Stomach smooth muscle (tissue), 2 donors: ENCODE measurements around the gene AZI2.

Experiments
- H3K27ac ChIP-seq: one replicate; pipeline ENCODE4 v1.7.0; 2013; ENCODE audit warnings: mild to moderate bottlenecking, low read length, inconsistent platforms
- H3K27me3 ChIP-seq, 2 donors: one replicate each; pipeline ENCODE4 v1.7.0; 2013; ENCODE audit warnings: low read length in 2 of 2; ENCODE audit not compliant: insufficient read depth in 2 of 2, control insufficient read depth in 1 of 2
- H3K36me3 ChIP-seq, 2 donors: one replicate each; pipeline ENCODE4 v1.7.0; 2013; ENCODE audit warnings: low read length in 2 of 2; ENCODE audit not compliant: control insufficient read depth in 2 of 2, insufficient read depth in 2 of 2
- H3K4me1 ChIP-seq: one replicate; pipeline ENCODE4 v1.7.0; 2013; ENCODE audit warnings: low read length; ENCODE audit not compliant: control insufficient read depth, insufficient read depth
- H3K4me3 ChIP-seq, 2 donors: one replicate each; pipeline ENCODE4 v1.7.0; 2013; ENCODE audit warnings: low read length in 2 of 2
- H3K9ac ChIP-seq, 2 donors: one replicate each; pipeline ENCODE4 v1.7.0; 2013; ENCODE audit warnings: low read length in 2 of 2, mild to moderate bottlenecking in 1 of 2
- H3K9me3 ChIP-seq, 2 donors: one replicate each; pipeline ENCODE4 v1.7.0; 2013; ENCODE audit warnings: low read length in 2 of 2; ENCODE audit not compliant: control insufficient read depth in 2 of 2
- donor health status: healthy.
- donor health status: Pancreatic carcinoma.

The AZI2 gene

GRCh38 chr3:28278918-28279317 is 69.7 kb downstream of the AZI2 start:
- Histone ChIP-seq H3K9me3 (no peaks in the 10 kb centered on the region), H3K36me3 (peaks cover 3% of the 10 kb centered on the region in 2 donors), H3K4me1 (peaks cover 3% of the 10 kb centered on the region), H3K4me3 (no peak overlapping the region), H3K9ac (no peak overlapping the region), H3K27me3 (no peaks in the 10 kb centered on the region), H3K27ac (no peak overlapping the region)

- Histone ChIP-seq H3K9ac (no peak overlapping the region), H3K9me3 (no peaks in the 10 kb centered on the region), H3K4me1 (no peaks in the 10 kb centered on the region), H3K27ac (no peak overlapping the region), H3K4me3 (no peak overlapping the region), H3K27me3 (no peaks in the 10 kb centered on the region), H3K36me3 (peaks cover 3% of the 10 kb centered on the region in 2 donors)
These were observed 74.8 kb downstream of the AZI2 start for GRCh38 chr3:28273837-28274236.
